GM19023 (cell line): ENCODE data around the gene MPPE1.
"Not testable (repeated sequence)": the region's sequence is repeated elsewhere in the genome, so short reads cannot be mapped to it uniquely, and the experiment has no call there.

Source experiments
- ATAC-seq: cut with Tn5 transposase; IDR thresholded peaks from one replicate; pipeline ENCODE4 v1.9.1; 2021; ENCODE audit warnings: mild to moderate bottlenecking, moderate library complexity; ENCODE audit not compliant: unreplicated experiment

MPPE1 gene

DNA sequence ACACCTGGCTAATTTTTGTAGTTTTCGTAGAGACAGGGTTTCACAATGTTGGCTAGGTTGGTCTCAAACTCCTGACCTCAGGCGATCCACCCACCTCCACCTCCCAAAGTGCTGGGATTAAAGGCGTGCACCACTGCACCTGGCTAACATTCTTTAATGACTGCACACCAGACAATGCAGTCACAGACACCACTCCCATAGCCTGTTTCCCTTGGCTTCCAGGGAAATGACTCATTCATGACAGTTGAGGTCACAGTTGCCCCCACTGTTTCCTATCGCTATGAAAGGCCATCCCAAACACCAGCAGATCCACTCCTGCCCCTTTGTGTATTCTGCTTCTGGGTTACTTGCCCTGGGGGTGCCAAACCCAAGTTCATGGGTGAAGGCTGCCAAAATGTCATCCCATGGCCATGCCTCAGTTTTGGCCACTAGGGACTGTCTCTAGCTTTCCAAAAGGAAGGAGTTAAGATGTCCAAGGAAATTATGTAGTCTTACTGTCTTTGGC, 48.2 kb downstream of the MPPE1 start:
- no peak for ATAC-seq

DNA sequence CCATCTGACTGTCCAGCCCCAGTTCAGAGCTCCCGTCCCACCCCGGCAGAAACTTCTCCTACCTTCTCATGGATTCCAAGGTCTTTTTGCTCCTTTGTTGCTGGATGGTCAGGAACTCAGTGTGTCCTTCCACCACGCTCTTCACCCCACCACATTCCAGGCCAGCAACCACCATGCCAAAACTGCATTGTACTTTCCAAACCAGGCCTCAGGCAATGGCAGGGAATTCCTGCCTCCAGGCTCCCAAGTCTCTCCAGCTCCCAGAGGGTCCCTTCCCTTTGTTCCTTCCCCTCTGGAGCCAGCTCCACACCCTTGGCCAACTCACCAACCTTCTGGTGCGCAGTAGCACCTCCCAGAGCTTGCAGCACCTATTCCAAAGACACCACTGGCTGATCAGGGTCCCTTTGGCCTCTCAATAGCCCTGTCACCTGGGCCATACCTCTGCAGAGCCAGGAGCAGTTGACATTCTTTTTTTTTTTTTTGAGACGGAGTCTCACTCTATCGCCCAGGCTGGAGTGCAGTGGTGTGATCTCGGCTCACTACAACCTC, 48.8 kb downstream of the MPPE1 start:
- no peak for ATAC-seq

DNA sequence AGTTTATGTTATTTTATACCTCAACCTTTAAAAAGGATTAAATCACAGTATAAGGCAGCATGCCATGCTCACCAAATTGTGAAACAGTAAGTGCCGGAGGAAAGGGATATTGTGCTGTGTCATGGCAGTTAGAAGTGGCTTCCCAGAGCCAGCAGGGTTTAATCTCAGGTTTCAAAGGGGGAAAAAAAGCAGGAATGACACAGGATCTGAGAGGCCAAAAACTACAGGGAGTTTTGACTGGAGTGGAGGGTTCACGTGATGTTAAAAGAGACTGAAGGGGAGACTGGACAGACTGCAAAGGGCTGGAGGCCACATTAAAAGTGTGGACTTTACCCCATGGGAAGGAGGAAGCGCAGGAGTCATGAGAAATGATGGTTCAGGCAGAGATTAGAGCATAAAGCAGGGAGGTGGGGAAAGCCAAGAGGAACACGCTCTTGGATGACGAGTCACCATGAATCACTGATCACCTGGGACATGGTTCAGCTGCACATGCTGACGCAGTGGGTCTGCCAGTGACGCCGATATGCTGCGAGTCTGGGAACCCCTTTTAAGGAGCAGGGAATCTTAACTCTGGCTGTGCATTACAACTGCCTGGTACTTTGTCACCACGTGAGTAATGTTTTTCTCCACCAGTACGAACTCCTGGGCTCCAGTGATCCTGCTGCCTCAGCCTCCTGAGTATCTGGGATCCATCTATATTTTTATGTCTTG, 50.8 kb downstream of the MPPE1 start:
- no peak for ATAC-seq

DNA sequence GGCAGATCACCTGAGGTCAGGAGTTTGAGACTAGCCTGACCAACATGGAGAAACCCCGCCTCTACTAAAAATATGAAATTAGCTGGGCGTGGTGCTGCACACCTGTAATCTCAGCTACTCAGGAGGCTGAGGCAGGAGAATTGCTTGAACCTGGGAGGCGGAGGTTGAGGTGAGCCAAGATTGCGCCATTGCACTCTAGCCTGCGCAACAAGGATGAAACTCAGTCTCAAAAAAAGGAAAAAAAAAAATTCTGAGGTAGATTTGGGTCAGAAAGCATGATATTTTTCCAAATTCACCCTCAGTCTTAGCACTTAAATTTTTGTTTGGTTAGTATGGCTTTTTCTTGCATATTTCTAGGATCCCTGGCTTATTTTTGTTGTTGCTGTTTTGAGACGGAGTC, 53.6 kb downstream of the MPPE1 start:
- ATAC-seq, result not testable (repeated sequence)

DNA sequence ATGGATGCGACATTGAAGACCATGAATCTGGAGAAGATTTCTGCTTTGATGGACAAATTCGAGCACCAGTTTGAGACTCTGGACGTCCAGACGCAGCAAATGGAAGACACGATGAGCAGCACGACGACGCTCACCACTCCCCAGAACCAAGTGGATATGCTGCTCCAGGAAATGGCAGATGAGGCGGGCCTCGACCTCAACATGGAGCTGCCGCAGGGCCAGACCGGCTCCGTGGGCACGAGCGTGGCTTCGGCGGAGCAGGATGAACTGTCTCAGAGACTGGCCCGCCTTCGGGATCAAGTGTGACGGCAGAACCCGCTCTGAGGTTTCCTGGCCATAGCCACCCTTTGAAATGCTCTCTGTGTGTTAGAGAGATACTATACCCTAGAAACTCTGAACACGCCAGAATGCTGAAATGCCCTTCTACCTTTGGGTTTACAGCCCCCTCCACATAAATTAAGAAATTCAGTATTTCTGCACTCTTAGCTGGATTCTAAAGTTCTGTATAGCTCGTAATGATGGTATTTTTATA, 56.2 kb downstream of the MPPE1 start:
- ATAC-seq, result peak; percentile 27

DNA sequence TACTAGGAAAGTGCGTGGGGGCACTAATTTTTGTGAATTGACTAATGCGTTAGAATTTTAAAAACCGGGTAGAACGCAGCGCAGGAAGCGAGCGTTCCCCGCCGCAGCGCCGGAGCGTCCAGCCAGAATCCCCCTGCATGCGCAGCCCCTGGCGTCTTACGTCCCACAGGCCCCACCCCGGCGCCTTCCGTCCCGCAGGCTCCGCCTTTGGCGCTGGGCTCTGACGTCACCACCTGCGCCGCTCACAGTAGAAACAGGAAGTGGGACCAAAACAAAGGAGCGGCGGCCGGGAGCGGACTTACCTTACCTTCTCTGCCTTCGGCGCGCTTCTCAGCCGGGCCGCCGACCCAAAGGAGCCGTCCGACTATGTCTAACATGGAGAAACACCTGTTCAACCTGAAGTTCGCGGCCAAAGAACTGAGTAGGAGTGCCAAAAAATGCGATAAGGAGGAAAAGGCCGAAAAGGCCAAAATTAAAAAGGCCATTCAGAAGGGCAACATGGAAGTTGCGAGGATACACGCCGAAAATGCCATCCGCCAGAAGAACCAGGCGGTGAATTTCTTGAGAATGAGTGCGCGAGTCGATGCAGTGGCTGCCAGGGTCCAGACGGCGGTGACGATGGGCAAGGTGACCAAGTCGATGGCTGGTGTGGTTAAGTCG, 56.8 kb downstream of the MPPE1 start, which contains the start of gene CHMP1B:
TSS of gene CHMP1B (plus strand) at position 268 of the 660 bp plus-strand sequence. CDS start at position 367, 99 bp downstream.
- ATAC-seq, result peak; percentile 93

DNA sequence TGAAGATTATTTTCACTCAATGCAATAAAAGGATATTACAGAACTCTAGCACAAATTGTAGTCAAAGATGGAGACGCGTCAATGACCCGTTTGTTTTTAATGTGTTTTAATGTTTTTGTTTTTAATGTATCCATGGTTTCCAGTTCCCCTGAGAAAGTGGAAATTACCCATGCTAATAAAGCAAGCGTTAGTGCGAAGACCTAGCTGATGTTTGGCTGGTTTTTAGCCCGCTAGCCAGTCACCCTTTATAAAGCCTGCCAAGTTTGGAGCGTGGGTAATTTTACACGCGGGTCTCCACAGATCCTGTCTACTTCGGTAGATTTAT, 57.3 kb downstream of the MPPE1 start:
- ATAC-seq, result peak; percentile 31

DNA sequence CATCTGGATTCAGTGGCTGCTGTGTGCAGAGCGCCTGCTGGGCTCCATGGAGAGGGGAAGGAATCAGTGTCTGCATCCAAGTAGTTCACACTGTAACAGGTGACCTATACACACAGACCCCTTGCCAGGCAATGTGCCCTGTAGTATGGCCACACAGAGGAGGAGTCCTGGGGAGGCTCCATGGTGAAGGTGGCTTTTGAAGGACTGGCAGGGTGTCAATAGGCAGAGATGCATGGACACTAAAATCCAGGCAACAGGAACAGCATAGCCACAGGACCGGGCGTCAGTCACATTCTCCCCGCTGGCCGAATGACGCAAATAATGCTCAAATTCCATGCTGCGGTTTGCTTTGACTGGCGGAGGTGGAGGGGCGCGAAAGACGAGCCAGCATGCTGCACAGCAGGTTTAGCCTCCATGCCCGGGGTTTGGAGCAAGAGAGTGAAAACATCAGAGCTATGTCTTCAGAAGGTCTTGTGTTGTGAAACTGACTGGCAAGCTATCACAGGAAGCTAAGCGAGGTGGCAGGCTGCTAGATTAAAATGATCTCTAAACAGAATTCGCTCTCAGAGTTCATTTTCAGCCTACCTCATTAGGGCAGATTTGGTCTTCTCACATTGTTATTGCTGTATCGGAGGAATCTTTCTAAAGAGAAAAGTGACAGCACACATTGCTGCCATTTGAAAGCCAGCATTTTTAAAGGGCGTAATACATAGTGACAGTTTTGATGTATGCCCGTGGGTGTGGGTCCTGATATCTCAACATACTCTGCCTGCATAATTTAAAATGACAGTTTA, 58.1 kb downstream of the MPPE1 start:
- no peak for ATAC-seq

DNA sequence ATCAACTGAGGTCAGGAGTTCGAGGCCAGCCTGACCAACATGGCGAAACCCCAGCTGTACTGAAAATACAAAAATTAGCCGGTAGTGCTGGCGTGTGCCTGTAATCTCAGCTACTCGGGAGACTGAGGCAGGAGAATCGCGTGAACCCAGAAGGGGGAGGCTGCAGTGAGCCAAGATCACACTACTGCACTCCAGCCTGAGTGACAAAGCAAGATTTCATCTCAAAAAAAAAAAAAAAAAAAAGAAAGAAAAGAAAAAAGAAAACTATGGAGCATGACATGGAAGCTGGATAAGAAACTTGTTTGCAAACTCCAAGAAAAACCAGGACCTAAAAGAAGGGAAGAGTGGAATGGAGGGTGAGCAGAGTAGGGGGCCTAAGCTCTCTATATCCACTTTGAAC, 58.8 kb downstream of the MPPE1 start:
- ATAC-seq, result no peak

DNA sequence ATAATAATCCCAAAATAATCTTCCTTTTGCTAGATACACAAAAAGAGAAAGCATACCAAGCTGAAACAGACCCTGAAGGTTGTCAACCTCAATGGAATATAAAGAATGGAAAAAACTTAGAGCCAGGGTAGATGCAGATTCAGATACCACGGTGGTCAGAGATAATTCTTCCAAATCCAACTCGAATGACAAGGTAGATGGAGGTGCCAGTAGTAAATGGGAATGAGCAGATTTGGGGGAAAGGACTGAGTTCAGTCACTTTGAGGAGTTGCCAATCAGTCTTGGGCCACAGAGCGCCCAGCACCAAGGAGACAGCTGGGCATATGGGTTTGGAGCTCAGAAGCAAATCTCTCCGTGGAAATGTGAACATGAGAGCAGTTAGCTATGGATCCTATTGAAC, 60.3 kb downstream of the MPPE1 start:
- no peak for ATAC-seq

DNA sequence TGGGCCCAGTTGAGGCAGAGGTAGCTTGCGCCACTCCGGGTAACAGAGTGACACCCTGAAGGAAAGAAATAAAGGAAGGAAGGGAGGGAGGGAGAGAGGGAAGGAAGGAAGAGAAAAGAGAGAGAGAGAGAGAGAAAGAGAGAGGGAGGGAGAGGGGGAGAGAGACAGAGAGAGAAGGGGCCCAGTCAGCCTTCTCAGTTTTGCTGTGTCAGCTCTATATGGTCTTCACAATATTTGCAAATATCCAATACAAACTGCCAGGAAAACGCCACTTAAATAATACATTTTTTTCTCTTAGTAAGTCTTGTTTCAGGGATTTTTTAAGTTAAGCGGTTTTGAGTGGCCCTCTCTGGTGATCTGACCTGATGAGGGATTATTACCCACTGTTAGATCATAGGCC, 62.5 kb downstream of the MPPE1 start:
- ATAC-seq, result no peak

DNA sequence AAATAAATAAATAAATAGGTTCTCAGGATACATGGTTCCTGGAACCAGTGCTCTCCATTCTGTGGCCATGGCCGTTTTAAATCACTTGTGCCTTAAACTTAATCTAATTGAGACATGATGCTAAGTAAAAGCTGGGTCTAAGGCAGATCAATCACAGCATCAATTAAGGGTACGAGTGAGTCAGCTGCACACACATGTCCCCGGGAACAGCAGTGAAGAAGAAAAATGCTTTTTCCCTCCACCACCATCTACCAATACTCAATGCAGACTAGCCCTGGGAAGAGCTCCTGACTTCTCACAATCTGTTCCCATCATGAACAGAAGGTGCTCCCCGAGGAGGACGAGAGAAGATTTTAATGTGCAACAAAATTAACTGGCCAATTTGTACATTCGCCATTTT, 63.7 kb downstream of the MPPE1 start:
- no peak for ATAC-seq

DNA sequence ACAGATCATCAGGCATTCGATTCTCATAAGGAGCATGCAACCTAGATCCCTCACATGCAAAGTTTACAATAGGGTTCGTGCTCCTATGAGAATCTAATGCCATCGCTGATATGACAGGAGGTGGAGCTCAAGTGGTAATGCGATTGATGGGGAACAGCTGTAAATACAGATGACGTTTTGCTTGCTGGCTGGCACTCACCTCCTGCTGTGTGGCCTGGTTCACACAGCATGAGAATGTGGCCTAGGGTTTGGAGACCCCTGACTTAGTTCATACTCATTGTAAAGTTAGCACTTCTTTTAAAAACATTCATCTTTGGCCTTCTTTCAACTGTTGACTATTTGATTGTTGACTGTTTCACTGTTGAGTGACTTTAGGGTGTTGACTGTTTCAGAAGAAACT, 65.6 kb downstream of the MPPE1 start:
- ATAC-seq, result no peak

DNA sequence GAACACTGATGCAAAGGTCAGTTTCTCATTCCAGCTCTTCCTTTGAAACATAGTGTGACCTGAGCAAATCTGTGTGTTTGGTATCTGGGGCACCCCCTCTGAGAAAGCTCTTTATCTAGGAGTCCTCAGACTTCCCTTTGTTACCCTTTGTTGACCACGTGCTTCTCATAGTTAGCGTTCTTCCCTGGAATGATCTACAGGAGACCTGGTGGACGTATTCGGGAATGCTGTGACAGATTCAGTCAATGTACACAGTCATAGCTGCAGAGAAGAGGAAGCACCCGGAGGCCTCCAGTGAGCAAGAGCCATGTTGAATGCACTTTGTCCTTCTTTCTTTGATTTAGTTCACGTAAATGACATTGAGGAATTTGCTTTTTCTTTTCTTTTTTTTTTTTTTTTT, 67.6 kb downstream of the MPPE1 start:
- ATAC-seq, result no peak

DNA sequence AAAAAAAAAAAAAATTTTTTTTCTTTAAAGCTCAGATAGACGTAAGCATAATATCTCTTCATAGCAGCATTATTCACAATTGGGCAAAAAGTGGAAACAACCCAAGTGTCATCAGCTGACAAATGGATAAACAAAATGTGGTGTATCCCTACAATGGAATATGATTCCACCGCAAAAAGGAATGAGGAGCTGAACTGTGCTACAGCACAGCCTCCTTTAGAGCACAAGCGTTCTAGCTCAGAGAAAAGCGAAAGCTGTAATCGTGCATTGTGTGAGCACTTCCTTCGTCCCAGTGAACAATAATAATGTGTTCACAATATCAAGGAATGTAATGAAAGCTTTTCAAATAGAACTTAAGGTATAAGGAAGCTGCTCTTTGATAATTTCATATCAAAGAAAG, 68.6 kb downstream of the MPPE1 start:
- no peak for ATAC-seq

DNA sequence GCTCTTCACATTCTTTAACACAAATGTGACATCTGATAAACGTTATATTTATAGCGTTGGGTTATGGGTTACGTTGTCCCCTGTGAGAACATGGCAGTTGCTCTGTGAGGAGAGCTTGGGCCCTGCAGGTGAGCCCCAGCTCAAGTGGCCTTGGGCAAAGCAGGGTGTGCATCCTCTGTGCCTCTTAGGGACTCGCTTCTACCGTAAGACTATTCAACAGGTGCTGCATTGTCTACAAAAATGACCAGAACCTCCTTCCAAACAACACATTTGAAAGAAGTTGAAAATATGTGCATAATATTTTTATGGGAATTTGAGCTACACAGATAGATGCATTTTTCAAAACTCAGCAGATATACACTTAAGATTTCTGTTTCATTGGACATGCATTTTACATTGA, 73.3 kb downstream of the MPPE1 start:
- ATAC-seq, result no peak
